Neural cell (in vitro differentiated cells): ENCODE results near the gene POLE4. TPM values are rescaled to one million over a fixed set of nuclear protein-coding genes. Genes with fewer than 3 reads are reported as not detected.

Experiments used
- H2AFZ ChIP-seq: fragments of 200-600, 300-800 bp; sonication (generic), shearing (Covaris generic); 2 replicates; pipeline ENCODE4 v1.6.0; 2014; ENCODE audit warnings: low read depth, mild to moderate bottlenecking, antibody characterized with exemption, low read length, moderate library complexity
- H3F3A ChIP-seq: fragments of 200-600 bp; shearing (Covaris generic); 2 replicates; pipeline ENCODE4 v1.6.1; 2016; ENCODE audit warnings: mild to moderate bottlenecking, moderate library complexity, mixed read lengths, antibody characterized with exemption, low read length; ENCODE audit not compliant: insufficient read depth, poor library complexity, severe bottlenecking
- H3K27ac ChIP-seq: fragments of 200-600, 300-800 bp; sonication (generic), shearing (Covaris generic); 2 replicates; pipeline ENCODE4 v1.5.1; 2014; ENCODE audit warnings: mild to moderate bottlenecking, low read length, moderate library complexity
- H3K27me3 ChIP-seq: fragments of 300-800, 200-600 bp; sonication (generic), shearing (Covaris generic); 2 replicates; pipeline ENCODE4 v1.6.0; 2014; ENCODE audit warnings: mild to moderate bottlenecking, low read depth, low read length, moderate library complexity; ENCODE audit not compliant: insufficient read depth
- H3K36me3 ChIP-seq: fragments of 300-800, 200-600 bp; sonication (generic), shearing (Covaris generic); 2 replicates; pipeline ENCODE4 v1.5.1; 2014; ENCODE audit warnings: mild to moderate bottlenecking, antibody characterized with exemption, low read length, moderate library complexity; ENCODE audit not compliant: insufficient read depth
- H3K4me2 ChIP-seq: fragments of 300-800, 200-600 bp; sonication (generic), shearing (Covaris generic); 2 replicates; pipeline ENCODE4 v1.6.0; 2014; ENCODE audit warnings: mild to moderate bottlenecking, low read length
- H3K4me3 ChIP-seq: fragments of 300-800, 200-600 bp; sonication (generic), shearing (Covaris generic); 2 replicates; pipeline ENCODE4 v1.5.1; 2014; ENCODE audit warnings: mild to moderate bottlenecking, low read length, moderate library complexity
- H3K79me2 ChIP-seq: fragments of 200-600 bp; shearing (Covaris generic); replicated peaks from 2 replicates; pipeline ENCODE4 v1.6.0; 2014; ENCODE audit warnings: mild to moderate bottlenecking, low read length, moderate library complexity; ENCODE audit not compliant: insufficient read depth
- H3K9ac ChIP-seq: fragments of 300-800, 200-600 bp; sonication (generic), shearing (Covaris generic); 2 replicates; pipeline ENCODE4 v1.6.1; 2016; ENCODE audit warnings: mild to moderate bottlenecking, low read length, mixed read lengths
- H3K9me2 ChIP-seq: fragments of 200-600 bp; shearing (Covaris generic); 2 replicates; pipeline ENCODE4 v1.6.1; 2016; ENCODE audit warnings: mild to moderate bottlenecking, low read length, mixed read lengths; ENCODE audit not compliant: insufficient read depth
- H3K9me3 ChIP-seq: fragments of 200-600, 300-800 bp; sonication (generic), shearing (Covaris generic); 2 replicates; pipeline ENCODE4 v1.6.1; 2016; ENCODE audit warnings: mild to moderate bottlenecking, mixed run types, low read length, moderate library complexity, mixed read lengths
- H4K20me1 ChIP-seq: fragments of 200-600 bp; shearing (Covaris generic); 2 replicates; pipeline ENCODE4 v1.6.1; 2016; ENCODE audit warnings: mild to moderate bottlenecking, mixed run types; ENCODE audit not compliant: insufficient read depth
- CTCF ChIP-seq: fragments of 450-650 bp; IDR thresholded peaks from 2 replicates; pipeline ENCODE4 v1.5.1; 2014; ENCODE audit warnings: antibody characterized with exemption, mild to moderate bottlenecking, moderate library complexity; ENCODE audit not compliant: poor library complexity, severe bottlenecking
- EP300 ChIP-seq: fragments of 450-650 bp; conservative IDR thresholded peaks from 2 replicates; pipeline ENCODE4 v1.6.1; 2014; ENCODE audit warnings: antibody characterized with exemption, mild to moderate bottlenecking, moderate library complexity; ENCODE audit not compliant: poor library complexity, severe bottlenecking
- EZH2 ChIP-seq: fragments of 200-600, 300-800 bp; shearing (Covaris generic), sonication (generic); IDR thresholded peaks from 2 replicates; pipeline ENCODE4 v1.6.1; 2014; ENCODE audit warnings: antibody characterized with exemption, low read length, borderline replicate concordance, mild to moderate bottlenecking; ENCODE audit not compliant: insufficient read depth, poor library complexity, severe bottlenecking
- MXI1 ChIP-seq: fragments of 450-650 bp; conservative IDR thresholded peaks from 2 replicates; pipeline ENCODE4 v1.6.1; 2014; ENCODE audit warnings: antibody characterized with exemption, mild to moderate bottlenecking; ENCODE audit not compliant: poor library complexity, severe bottlenecking
- POLR2AphosphoS5 ChIP-seq: IDR thresholded peaks from 2 replicates; pipeline ENCODE4 v1.6.1; 2012
- RAD21 ChIP-seq: fragments of 450-650 bp; conservative IDR thresholded peaks from 2 replicates; pipeline ENCODE4 v1.6.1; 2014; ENCODE audit warnings: antibody characterized with exemption, mild to moderate bottlenecking, moderate library complexity
- SMC3 ChIP-seq: fragments of 450-650 bp; conservative IDR thresholded peaks from 2 replicates; pipeline ENCODE4 v1.6.1; 2014; ENCODE audit warnings: antibody characterized with exemption, mild to moderate bottlenecking, moderate library complexity; ENCODE audit not compliant: poor library complexity
- TAF1 ChIP-seq: IDR thresholded peaks from 2 replicates; pipeline ENCODE4 v1.6.1; 2012; ENCODE audit warnings: low read depth
- polyA plus RNA-seq: library from polyadenylated mRNA; depleted of rRNA; stranded (reverse); fragments of >200 nt; gene quantifications from 2 replicates; pipeline ENCODE4 v1.2.3, GENCODE V29; 2014
- TF ChIP-seq, protein P1 (sequence below): IDR thresholded peaks from 2 replicates; pipeline ENCODE4 v1.6.1; 2012; ENCODE audit warnings: borderline replicate concordance

The POLE4 gene
- polyA plus RNA-seq, 1 donor from 2014 or later, result 35.9 TPM

DNA sequence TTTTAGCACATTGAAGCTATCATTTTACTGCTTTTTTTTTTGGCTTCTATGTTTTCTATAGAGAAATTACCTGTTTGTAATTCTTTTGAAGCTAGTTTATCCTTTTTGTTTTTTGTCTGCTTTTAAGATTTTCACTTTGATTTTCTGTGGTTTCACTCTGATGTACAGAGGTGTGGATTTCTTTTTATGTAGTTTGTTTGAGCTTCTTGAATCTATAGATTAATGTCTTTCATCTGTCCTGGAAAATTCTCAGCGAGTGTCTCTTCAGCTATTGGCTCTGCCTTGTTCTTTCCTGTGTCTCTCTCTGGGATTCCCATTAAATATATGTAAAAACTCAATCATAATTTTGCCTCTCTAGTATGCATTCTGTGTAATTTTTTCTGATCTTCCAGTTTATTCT lies 8.4 kb downstream of the POLE4 start:
- Histone ChIP-seq H3K9me2 (no peaks in the 10 kb centered on the region), H3K9ac (no peak overlapping the region), H2AFZ (no peak overlapping the region), H4K20me1 (no peaks in the 10 kb centered on the region), H3K4me3 (no peak overlapping the region), H3F3A (no peaks in the 10 kb centered on the region), H3K9me3 (no peaks in the 10 kb centered on the region), H3K36me3 (peaks cover 3% of the 10 kb centered on the region), H3K79me2 (no peaks in the 10 kb centered on the region), H3K4me2 (no peak overlapping the region), H3K27ac (no peak overlapping the region), H3K27me3 (no peaks in the 10 kb centered on the region)
- TF ChIP-seq TAF1 (no peak), POLR2AphosphoS5 (no peak), CTCF (no peak), MXI1 (no peak), SMC3 (no peak), EP300 (no peak), EZH2 (no peak), RAD21 (no peak)
- TF ChIP-seq, protein P1, sequence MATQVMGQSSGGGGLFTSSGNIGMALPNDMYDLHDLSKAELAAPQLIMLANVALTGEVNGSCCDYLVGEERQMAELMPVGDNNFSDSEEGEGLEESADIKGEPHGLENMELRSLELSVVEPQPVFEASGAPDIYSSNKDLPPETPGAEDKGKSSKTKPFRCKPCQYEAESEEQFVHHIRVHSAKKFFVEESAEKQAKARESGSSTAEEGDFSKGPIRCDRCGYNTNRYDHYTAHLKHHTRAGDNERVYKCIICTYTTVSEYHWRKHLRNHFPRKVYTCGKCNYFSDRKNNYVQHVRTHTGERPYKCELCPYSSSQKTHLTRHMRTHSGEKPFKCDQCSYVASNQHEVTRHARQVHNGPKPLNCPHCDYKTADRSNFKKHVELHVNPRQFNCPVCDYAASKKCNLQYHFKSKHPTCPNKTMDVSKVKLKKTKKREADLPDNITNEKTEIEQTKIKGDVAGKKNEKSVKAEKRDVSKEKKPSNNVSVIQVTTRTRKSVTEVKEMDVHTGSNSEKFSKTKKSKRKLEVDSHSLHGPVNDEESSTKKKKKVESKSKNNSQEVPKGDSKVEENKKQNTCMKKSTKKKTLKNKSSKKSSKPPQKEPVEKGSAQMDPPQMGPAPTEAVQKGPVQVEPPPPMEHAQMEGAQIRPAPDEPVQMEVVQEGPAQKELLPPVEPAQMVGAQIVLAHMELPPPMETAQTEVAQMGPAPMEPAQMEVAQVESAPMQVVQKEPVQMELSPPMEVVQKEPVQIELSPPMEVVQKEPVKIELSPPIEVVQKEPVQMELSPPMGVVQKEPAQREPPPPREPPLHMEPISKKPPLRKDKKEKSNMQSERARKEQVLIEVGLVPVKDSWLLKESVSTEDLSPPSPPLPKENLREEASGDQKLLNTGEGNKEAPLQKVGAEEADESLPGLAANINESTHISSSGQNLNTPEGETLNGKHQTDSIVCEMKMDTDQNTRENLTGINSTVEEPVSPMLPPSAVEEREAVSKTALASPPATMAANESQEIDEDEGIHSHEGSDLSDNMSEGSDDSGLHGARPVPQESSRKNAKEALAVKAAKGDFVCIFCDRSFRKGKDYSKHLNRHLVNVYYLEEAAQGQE, result no peak

DNA sequence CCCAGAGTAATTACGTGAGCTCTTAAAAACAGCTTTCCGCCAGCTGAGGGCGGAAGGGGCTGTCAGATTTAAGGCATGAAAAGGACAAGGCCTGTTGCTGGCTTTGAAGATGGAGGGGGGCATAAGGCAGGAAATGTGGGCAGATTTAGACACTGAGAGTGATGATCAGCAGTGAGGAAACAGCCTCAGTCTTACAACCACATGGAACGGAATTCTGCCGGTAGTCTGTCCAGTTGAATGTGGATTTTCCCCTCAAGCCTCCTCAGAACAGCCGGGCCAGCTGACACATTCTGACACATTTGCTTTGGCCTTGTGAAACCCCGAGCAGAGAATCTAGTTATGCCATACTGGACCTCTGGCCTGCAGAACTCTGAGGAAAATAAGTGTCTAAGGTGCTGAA lies 16.6 kb downstream of the POLE4 start:
- no peaks in the 10 kb centered on the region for H3K27me3 ChIP-seq
- H4K20me1 ChIP-seq, result no peaks in the 10 kb centered on the region
- no peak for TF ChIP-seq TAF1
- TF ChIP-seq CTCF, result no peak
- TF ChIP-seq, protein P1, result no peak
- TF ChIP-seq RAD21, result no peak
- no peak for TF ChIP-seq MXI1
- TF ChIP-seq EZH2, result no peak
- TF ChIP-seq EP300, result no peak
- TF ChIP-seq POLR2AphosphoS5, result no peak
- no peak for TF ChIP-seq SMC3
- no peak overlapping the region for H2AFZ ChIP-seq
- no peaks in the 10 kb centered on the region for H3K9me2 ChIP-seq
- H3F3A ChIP-seq, result no peaks in the 10 kb centered on the region
- H3K9me3 ChIP-seq, result no peaks in the 10 kb centered on the region
- no peaks in the 10 kb centered on the region for H3K36me3 ChIP-seq
- no peak overlapping the region for H3K9ac ChIP-seq
- no peak overlapping the region for H3K4me3 ChIP-seq
- no peaks in the 10 kb centered on the region for H3K79me2 ChIP-seq
- no peak overlapping the region for H3K27ac ChIP-seq
- H3K4me2 ChIP-seq, result no peak overlapping the region
